H1 (cell line): Measurements from ENCODE around the gene SYT13. TPM values are rescaled to one million over a fixed set of nuclear protein-coding genes. Genes with fewer than 3 reads are reported as not detected.

ENCODE experiments used
- BRCA1 ChIP-seq: IDR thresholded peaks from 2 replicates; pipeline ENCODE4 v1.6.1; 2012; ENCODE audit warnings: low read depth, low read length, improper control_type of control experiment
- SP1 ChIP-seq: IDR thresholded peaks from 2 replicates; pipeline ENCODE4 v1.6.1; 2011; ENCODE audit warnings: low read depth, low read length
- polyA plus RNA-seq, 7 experiments: library from polyadenylated mRNA; depleted of rRNA in 3 of 7; stranded (reverse) in 5 of 7; unstranded in 2 of 7; fragments of >200 nt in 5 of 7; fragments of 200-250 nt in 2 of 7; gene quantifications; 1 replicate in 5 of 7; 2 replicates in 1 of 7; 4 replicates in 1 of 7; pipeline versions ENCODE4 v1.2.1 to v1.2.3, GENCODE V29; 2011 to 2013; ENCODE audit warnings: missing spikeins in 2 of 7, mixed read lengths in 2 of 7
- total RNA-seq: library from RNA; stranded (reverse); fragmentation: NEBNext Ultra II Directional; extraction: Animal tissue kit (Norgen Biotek cat#: 25700); gene quantifications from 2 replicates; pipeline ENCODE4 v1.2.1, GENCODE V29; 2021
- TF ChIP-seq, protein P1 (sequence below), 3 experiments: IDR thresholded peaks; 1 replicate in 2 of 3; 2 replicates in 1 of 3; pipeline versions ENCODE4 v1.5.1 to v1.6.1; 2011; ENCODE audit warnings: low read length in 3 of 3, mild to moderate bottlenecking in 3 of 3, inconsistent platforms in 2 of 3, low read depth in 1 of 3, moderate library complexity in 1 of 3; ENCODE audit not compliant: insufficient read depth in 1 of 3; ENCODE audit errors: control extremely low read depth in 1 of 3

Gene SYT13
- total and polyA plus RNA-seq, 2 of the 8 experiments (the other 6 are each of a cell fraction or from before 2014, with no cell fraction given), result 4.8 to 13.2 TPM

GRCh38 chr11:45294499-45294898 lies 8.4 kb upstream of the SYT13 start (continued):
- TF ChIP-seq BRCA1 (no peak), SP1 (no peak)
- TF ChIP-seq, protein P1, sequence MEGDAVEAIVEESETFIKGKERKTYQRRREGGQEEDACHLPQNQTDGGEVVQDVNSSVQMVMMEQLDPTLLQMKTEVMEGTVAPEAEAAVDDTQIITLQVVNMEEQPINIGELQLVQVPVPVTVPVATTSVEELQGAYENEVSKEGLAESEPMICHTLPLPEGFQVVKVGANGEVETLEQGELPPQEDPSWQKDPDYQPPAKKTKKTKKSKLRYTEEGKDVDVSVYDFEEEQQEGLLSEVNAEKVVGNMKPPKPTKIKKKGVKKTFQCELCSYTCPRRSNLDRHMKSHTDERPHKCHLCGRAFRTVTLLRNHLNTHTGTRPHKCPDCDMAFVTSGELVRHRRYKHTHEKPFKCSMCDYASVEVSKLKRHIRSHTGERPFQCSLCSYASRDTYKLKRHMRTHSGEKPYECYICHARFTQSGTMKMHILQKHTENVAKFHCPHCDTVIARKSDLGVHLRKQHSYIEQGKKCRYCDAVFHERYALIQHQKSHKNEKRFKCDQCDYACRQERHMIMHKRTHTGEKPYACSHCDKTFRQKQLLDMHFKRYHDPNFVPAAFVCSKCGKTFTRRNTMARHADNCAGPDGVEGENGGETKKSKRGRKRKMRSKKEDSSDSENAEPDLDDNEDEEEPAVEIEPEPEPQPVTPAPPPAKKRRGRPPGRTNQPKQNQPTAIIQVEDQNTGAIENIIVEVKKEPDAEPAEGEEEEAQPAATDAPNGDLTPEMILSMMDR (IDR thresholded peaks at IDR 0.05; ENCODE audit: control extremely low read depth in 1 of 3, insufficient read depth in 1 of 3, low read depth in 1 of 3, low read length in 3 of 3), result no peak
